Peyer's patch (tissue), 4 donors: ENCODE measurements around the gene SLC25A25.
"Not testable (repeated sequence)": the region's sequence is repeated elsewhere in the genome, so short reads cannot be mapped to it uniquely, and the experiment has no call there.

ENCODE experiments used
- CTCF ChIP-seq, 6 experiments: fragments of 450-650 bp in 4 of 6; fragments of 200-600 bp in 2 of 6; sonication (generic) in 1 of 6; IDR thresholded peaks; one replicate each; pipeline ENCODE4 v1.5.1; 2017 to 2019; ENCODE audit warnings: antibody characterized with exemption in 6 of 6, mild to moderate bottlenecking in 3 of 6, moderate library complexity in 1 of 6
- POLR2A ChIP-seq, 2 donors: fragments of 450-650 bp; IDR thresholded peaks; one replicate each; pipeline ENCODE4 v1.5.1; 2017; ENCODE audit warnings: antibody characterized with exemption in 2 of 2, mild to moderate bottlenecking in 2 of 2, moderate library complexity in 2 of 2

GRCh38 chr9:128130651-128131050, 62.6 kb downstream of the SLC25A25 start:
- TF ChIP-seq CTCF, POLR2A (IDR thresholded peaks at IDR 0.05): not testable (repeated sequence)
